Measurements from ENCODE around the gene POU5F2.
A peak's percentile ranks its signal among the peaks of the same experiment; 100 is the strongest.

The POU5F2 gene

GRCh38 chr5:93705896-93706295 is 35.5 kb downstream of the POU5F2 start:
- TF ChIP-seq CTCF (IDR thresholded peaks at IDR 0.05; ENCODE audit: low read depth, low read length) = no peak
- peak; percentile 49 for DNase-seq (ENCODE audit: low read depth, low spot score)
- in situ Hi-C loops (cut with HindIII; ENCODE audit: low sequenced_read_pairs) = no loop called here
- no peak overlapping the region for H3K4me3 ChIP-seq (ENCODE audit: low read depth, low read length)

GRCh38 chr5:93704996-93705395 is 36.4 kb downstream of the POU5F2 start:
- no peak overlapping the region for H3K4me3 ChIP-seq (ENCODE audit: low read depth, low read length)
- TF ChIP-seq CTCF (IDR thresholded peaks at IDR 0.05; ENCODE audit: low read depth, low read length) = no peak
- in situ Hi-C loops (cut with HindIII; ENCODE audit: low sequenced_read_pairs) = no loop called here
- no peak for DNase-seq (ENCODE audit: low read depth, low spot score)

GRCh38 chr5:93691997-93692396 is 49.4 kb downstream of the POU5F2 start:
- no peak overlapping the region for H3K4me3 ChIP-seq (ENCODE audit: low read depth, low read length)
- TF ChIP-seq CTCF (IDR thresholded peaks at IDR 0.05; ENCODE audit: low read depth, low read length) = no peak
- no peak for DNase-seq (ENCODE audit: low read depth, low spot score)
- in situ Hi-C loops (cut with HindIII; ENCODE audit: low sequenced_read_pairs) = no loop called here

Data from astrocyte of the spinal cord (primary cell).